Measurements from ENCODE around the gene TGFBR1. TPM values are rescaled to one million over a fixed set of nuclear protein-coding genes. Genes with fewer than 3 reads are reported as not detected.

The TGFBR1 gene
- total and polyA plus RNA-seq, 5 experiments from 2014 or later, result 19.2 to 45.3 (median 23.6) TPM

- Mint-ChIP-seq H3K27ac (peak overlapping the region; percentile 47 to 92 (median 74)), H3K4me1 (peaks cover 46 to 92% (median 91%) of the 10 kb centered on the region in 4 donors), H3K9me3 (no peaks in the 10 kb centered on the region), H3K27me3 (no peaks in the 10 kb centered on the region), H3K4me3 (peak overlapping the region in 8 of 10 donors; percentile 1 to 61 (median 6)), H3K36me3 (peaks cover 0 to 16% (median 11%) of the 10 kb centered on the region in 3 donors)
- DNase-seq, result no peak
- POLR2A ChIA-PET, result interaction anchor here (1.0 to 1.8 kb wide), 2 partner anchors 9 to 51 kb away, joined by 4 to 8 read pairs; no protein-coding TSS in a partner anchor
- ATAC-seq, result no peak
Observed at GRCh38 chr9:99127356-99128132, 22.6 kb downstream of the TGFBR1 start.

DNA sequence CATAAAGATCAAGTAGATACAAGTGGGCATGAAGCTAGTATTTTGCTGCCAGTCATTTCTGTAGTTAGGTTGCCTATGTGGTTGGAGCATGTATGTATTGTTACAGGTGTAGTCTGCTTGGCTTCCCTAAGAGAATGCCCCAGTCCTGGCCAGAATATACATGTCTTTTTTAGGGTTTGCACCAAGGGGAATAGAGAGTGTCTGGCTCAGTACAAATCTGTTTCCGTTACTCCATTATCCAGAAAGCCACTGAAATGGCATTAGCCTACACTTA lies 23.2 kb downstream of the TGFBR1 start:
- H3K4me1 Mint-ChIP-seq, result peaks cover 46 to 94% (median 91%) of the 10 kb centered on the region in 4 donors
- no peaks in the 10 kb centered on the region for H3K9me3 Mint-ChIP-seq
- POLR2A ChIA-PET, result interaction anchor here (1.8 kb wide), 1 partner anchor 9 kb away, joined by 8 read pairs; no protein-coding TSS in a partner anchor
- H3K4me3 Mint-ChIP-seq, result peak overlapping the region in 8 of 10 donors; percentile 1 to 61 (median 8)
- DNase-seq (no peak), ATAC-seq (no peak)
- no peaks in the 10 kb centered on the region for H3K27me3 Mint-ChIP-seq
- H3K36me3 Mint-ChIP-seq, result peaks cover 0 to 22% (median 15%) of the 10 kb centered on the region in 3 donors
- H3K27ac Mint-ChIP-seq, result peak overlapping the region; percentile 23 to 92 (median 74)

DNA sequence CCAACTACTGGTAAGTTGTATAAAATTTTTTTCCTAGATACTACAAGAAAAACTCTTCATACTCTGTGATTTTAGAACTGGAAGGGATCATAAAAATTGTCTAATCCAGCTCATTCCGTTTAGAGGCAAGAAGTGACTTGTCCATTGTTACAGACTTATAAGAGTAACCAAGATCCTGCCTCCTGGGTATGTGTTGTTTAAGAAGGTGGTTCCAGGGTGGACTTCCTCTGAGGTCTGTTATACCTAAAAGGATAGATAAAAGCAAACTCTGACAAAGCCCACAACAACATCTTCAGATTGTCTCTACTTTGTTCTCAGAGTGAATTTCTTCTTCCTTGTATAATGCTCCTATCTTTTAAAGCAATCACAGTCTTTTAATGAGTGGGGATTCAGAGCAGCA lies 24.2 kb downstream of the TGFBR1 start:
- peak overlapping the region; percentile 68 to 92 (median 84) for H3K27ac Mint-ChIP-seq
- peaks cover 0 to 27% (median 15%) of the 10 kb centered on the region in 3 donors for H3K36me3 Mint-ChIP-seq
- ATAC-seq, result peak; percentile 78 to 87
- POLR2A ChIA-PET, result interaction anchor here (1.0 to 1.3 kb wide), 3 partner anchors 9 to 26 kb away, joined by 3 to 5 read pairs (median 4); no protein-coding TSS in a partner anchor
- peak in 4 of 10 donors; percentile 11 to 60 (median 46) for DNase-seq
- no peaks in the 10 kb centered on the region for H3K9me3 Mint-ChIP-seq
- H3K4me1 Mint-ChIP-seq, result peaks cover 41 to 92% (median 88%) of the 10 kb centered on the region in 4 donors
- no peaks in the 10 kb centered on the region for H3K27me3 Mint-ChIP-seq
- H3K4me3 Mint-ChIP-seq, result peak overlapping the region; percentile 27 to 81 (median 58)

GRCh38 chr9:99130069-99130468 lies 25.2 kb downstream of the TGFBR1 start:
- no peak for DNase-seq
- Mint-ChIP-seq H3K9me3 (no peaks in the 10 kb centered on the region), H3K27ac (peak overlapping the region; percentile 65 to 94 (median 80)), H3K36me3 (peaks cover 0 to 24% (median 15%) of the 10 kb centered on the region in 3 donors), H3K4me1 (peaks cover 41 to 92% (median 88%) of the 10 kb centered on the region in 4 donors), H3K4me3 (peak overlapping the region in 8 of 10 donors; percentile 8 to 79 (median 55)), H3K27me3 (no peaks in the 10 kb centered on the region)
- POLR2A ChIA-PET, result interaction anchor here (0.8 kb wide), 1 partner anchor 10 kb away, joined by 3 read pairs; no protein-coding TSS in a partner anchor
- peak in 1 of 2 donors; percentile 11 for ATAC-seq

- Mint-ChIP-seq H3K27me3 (no peaks in the 10 kb centered on the region), H3K4me1 (peaks cover 38 to 92% (median 87%) of the 10 kb centered on the region in 4 donors), H3K4me3 (peak overlapping the region in 2 of 10 donors; percentile 2 to 4), H3K36me3 (peaks cover 0 to 28% (median 9%) of the 10 kb centered on the region in 3 donors), H3K9me3 (no peaks in the 10 kb centered on the region), H3K27ac (peak overlapping the region in 5 of 10 donors; percentile 6 to 92 (median 71))
- ATAC-seq (no peak), DNase-seq (no peak)
- POLR2A ChIA-PET, result interaction anchor here (1.1 to 3.0 kb wide), 6 partner anchors 12 to 75 kb away, joined by 3 to 14 read pairs (median 6); partner anchors contain the start of gene TGFBR1
Observed at GRCh38 chr9:99133145-99133544, 28.2 kb downstream of the TGFBR1 start.

- Mint-ChIP-seq H3K27ac (peak overlapping the region; percentile 21 to 97 (median 92)), H3K4me1 (peaks cover 31 to 92% (median 86%) of the 10 kb centered on the region in 4 donors), H3K36me3 (peaks cover 0 to 44% (median 10%) of the 10 kb centered on the region in 3 donors), H3K4me3 (peak overlapping the region; percentile 44 to 84 (median 71)), H3K27me3 (no peaks in the 10 kb centered on the region), H3K9me3 (no peaks in the 10 kb centered on the region)
- ATAC-seq (peak; percentile 64 to 76), DNase-seq (peak in 7 of 10 donors; percentile 13 to 65 (median 50))
- POLR2A ChIA-PET, result interaction anchor here (0.5 to 3.9 kb wide), 15 partner anchors 13 to 1133 kb away, joined by 3 to 53 read pairs (median 7); partner anchors contain the start of gene TGFBR1
Observed at GRCh38 chr9:99134893-99135341, 30.0 kb downstream of the TGFBR1 start.

DNA sequence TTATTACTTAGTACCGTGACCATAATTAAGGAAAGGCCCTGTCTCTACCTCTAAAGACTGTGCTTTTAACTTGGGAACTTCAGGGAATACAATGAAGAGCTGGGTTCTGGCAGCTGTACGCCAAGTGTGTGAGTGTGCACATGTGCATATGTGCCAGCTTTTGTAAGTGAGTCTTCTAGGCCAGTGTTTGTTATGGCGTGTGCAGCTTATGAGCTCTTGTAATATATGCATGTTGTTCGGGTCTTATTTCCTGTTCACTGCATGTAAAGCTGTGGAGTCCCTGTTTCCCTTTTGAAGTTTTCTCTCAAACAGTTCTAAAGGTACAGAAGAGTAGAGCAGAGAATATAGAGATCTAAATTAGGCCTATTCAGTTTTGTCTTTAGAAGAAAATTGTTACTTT lies 30.5 kb downstream of the TGFBR1 start:
- peak; percentile 88 to 89 for ATAC-seq
- peak in 4 of 10 donors; percentile 23 to 68 (median 56) for DNase-seq
- no peaks in the 10 kb centered on the region for H3K9me3 Mint-ChIP-seq
- H3K27me3 Mint-ChIP-seq, result no peaks in the 10 kb centered on the region
- peak overlapping the region; percentile 21 to 97 (median 92) for H3K27ac Mint-ChIP-seq
- POLR2A ChIA-PET, result interaction anchor here (0.5 to 3.9 kb wide), 13 partner anchors 14 to 1133 kb away, joined by 3 to 53 read pairs (median 6); partner anchors contain the start of gene TGFBR1
- peaks cover 2 to 47% (median 12%) of the 10 kb centered on the region in 3 donors for H3K36me3 Mint-ChIP-seq
- peak overlapping the region; percentile 44 to 84 (median 71) for H3K4me3 Mint-ChIP-seq
- peaks cover 31 to 90% (median 85%) of the 10 kb centered on the region in 4 donors for H3K4me1 Mint-ChIP-seq

GRCh38 chr9:99137225-99137624 lies 32.3 kb downstream of the TGFBR1 start:
- Mint-ChIP-seq H3K4me1 (peaks cover 26 to 85% (median 82%) of the 10 kb centered on the region in 4 donors), H3K27ac (peak overlapping the region; percentile 21 to 97 (median 90)), H3K27me3 (no peaks in the 10 kb centered on the region), H3K9me3 (no peaks in the 10 kb centered on the region), H3K4me3 (peak overlapping the region in 9 of 10 donors; percentile 25 to 83 (median 72)), H3K36me3 (peaks cover 8 to 51% (median 14%) of the 10 kb centered on the region in 3 donors)
- POLR2A ChIA-PET, result interaction anchor here (0.9 to 3.9 kb wide), 2 partner anchors 23 to 31 kb away, joined by 3 to 53 read pairs; partner anchors contain the start of gene TGFBR1
- DNase-seq (peak in 1 of 10 donors; percentile 16), ATAC-seq (no peak)

- Mint-ChIP-seq H3K36me3 (peaks cover 8 to 51% (median 17%) of the 10 kb centered on the region in 3 donors), H3K27ac (peak overlapping the region in 9 of 10 donors; percentile 8 to 97 (median 76)), H3K4me1 (peaks cover 25 to 79% (median 77%) of the 10 kb centered on the region in 4 donors), H3K27me3 (no peaks in the 10 kb centered on the region), H3K4me3 (peak overlapping the region in 5 of 10 donors; percentile 11 to 79 (median 60)), H3K9me3 (no peaks in the 10 kb centered on the region)
- DNase-seq, result no peak
- no peak for ATAC-seq
- POLR2A ChIA-PET, result interaction anchor here (0.6 to 3.9 kb wide), 4 partner anchors 24 to 137 kb away, joined by 3 to 53 read pairs (median 4); partner anchors contain the start of gene TGFBR1
Observed at GRCh38 chr9:99137891-99138290, 33.0 kb downstream of the TGFBR1 start.

DNA sequence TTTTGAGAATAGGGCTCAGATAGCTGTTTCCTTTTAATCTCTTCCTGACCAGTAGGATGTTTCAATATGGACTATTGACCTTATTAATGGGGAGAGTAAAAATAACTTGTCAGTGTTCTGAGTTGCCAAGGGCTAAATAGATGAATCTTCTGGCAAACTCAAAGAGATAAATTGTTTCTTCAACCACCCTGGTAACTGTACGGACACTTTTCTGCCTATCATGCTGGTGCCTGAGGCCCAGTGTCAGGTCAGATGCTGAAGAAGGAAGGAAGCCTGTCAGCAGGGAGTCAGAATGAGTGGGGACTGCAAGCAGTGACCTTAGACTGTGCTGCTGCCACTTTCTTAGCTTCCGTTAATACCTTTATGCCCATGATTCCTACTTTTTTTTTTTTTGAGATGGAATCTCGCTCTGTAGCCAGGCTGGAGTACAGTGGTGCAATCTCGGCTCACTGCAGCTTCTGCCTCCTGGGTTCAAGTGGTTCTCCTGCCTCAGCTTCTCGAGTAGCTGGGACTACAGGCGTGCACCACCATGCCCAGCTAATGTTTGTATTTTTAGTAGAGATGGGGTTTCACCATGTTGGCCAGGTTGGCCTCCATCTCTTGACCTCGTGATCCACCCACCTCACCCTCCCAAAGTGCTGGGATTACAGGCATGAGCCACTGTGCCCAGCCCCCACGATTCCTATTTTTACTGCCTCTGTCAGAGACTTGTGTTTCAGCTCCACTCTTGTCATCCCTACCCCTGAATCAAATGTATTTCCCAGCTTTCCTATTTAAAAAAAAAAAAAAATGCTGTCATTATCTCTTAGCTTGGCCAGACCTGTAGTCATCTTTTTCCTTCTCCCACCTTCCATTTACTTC lies 33.7 kb downstream of the TGFBR1 start:
- no peak for DNase-seq
- no peak for ATAC-seq
- Mint-ChIP-seq H3K36me3 (peaks cover 8 to 51% (median 19%) of the 10 kb centered on the region in 3 donors), H3K4me1 (peaks cover 25 to 71% (median 70%) of the 10 kb centered on the region in 4 donors), H3K4me3 (peak overlapping the region in 1 of 10 donors; percentile 5), H3K9me3 (no peaks in the 10 kb centered on the region), H3K27ac (peak overlapping the region; percentile 46 to 91 (median 77)), H3K27me3 (no peaks in the 10 kb centered on the region)
- POLR2A ChIA-PET, result interaction anchor here (0.6 to 3.9 kb wide), 9 partner anchors 10 to 138 kb away, joined by 3 to 53 read pairs (median 4); partner anchors contain the start of gene TGFBR1

DNA sequence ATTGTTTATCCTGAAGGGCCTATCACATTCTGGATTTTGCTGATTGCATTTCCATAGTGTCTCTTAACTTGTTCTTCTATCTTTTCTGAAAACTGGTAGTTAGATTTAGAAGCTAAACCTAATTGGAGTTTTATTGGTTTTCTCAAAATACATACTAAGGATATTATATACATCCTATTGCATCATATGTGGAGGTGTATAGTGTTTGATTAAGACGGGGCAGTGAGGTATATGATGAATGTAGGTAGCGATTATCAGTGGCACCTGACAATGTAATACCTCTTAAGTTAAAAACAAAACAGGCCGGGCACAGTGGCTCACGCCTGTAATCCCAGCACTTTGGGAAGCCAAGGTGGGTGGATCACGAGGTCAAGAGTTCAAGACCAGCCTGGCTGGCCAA lies 35.0 kb downstream of the TGFBR1 start:
- Mint-ChIP-seq H3K27me3 (no peaks in the 10 kb centered on the region), H3K9me3 (no peaks in the 10 kb centered on the region), H3K4me1 (peaks cover 20 to 64% (median 62%) of the 10 kb centered on the region in 4 donors), H3K36me3 (peaks cover 8 to 61% (median 20%) of the 10 kb centered on the region in 3 donors), H3K4me3 (no peak overlapping the region), H3K27ac (peak overlapping the region in 6 of 10 donors; percentile 19 to 77 (median 55))
- POLR2A ChIA-PET, result interaction anchor here (0.9 to 3.3 kb wide), 7 partner anchors 9 to 139 kb away, joined by 3 to 8 read pairs (median 4); partner anchors contain the start of gene TGFBR1
- no peak for DNase-seq
- ATAC-seq, result no peak
